HEK293 (cell line): ENCODE measurements around the gene PTPRG.

Source experiments
- BCL11B ChIP-seq: fragments of 450-650 bp; formaldehyde crosslinking; IDR thresholded peaks from 2 replicates; pipeline ENCODE4 v1.5.1; 2016; ENCODE audit warnings: low read depth, missing biosample characterization, missing genetic modification characterization
- CTCF ChIP-seq: fragments of 450-650 bp; formaldehyde crosslinking; IDR thresholded peaks from 2 replicates; pipeline ENCODE4 v1.5.1; 2016; ENCODE audit warnings: missing biosample characterization, missing genetic modification characterization
- GLI2 ChIP-seq: fragments of 450-650 bp; formaldehyde crosslinking; IDR thresholded peaks from 2 replicates; pipeline ENCODE4; 2017; ENCODE audit warnings: missing biosample characterization, missing genetic modification characterization, low read depth, borderline replicate concordance
- TCF7L2 ChIP-seq: IDR thresholded peaks from 2 replicates; pipeline ENCODE4 v1.6.1; 2011; ENCODE audit warnings: low read depth, mild to moderate bottlenecking, inconsistent platforms, low read length, moderate library complexity, borderline replicate concordance
- TSHZ1 ChIP-seq: fragments of 450-650 bp; formaldehyde crosslinking; IDR thresholded peaks from 2 replicates; pipeline ENCODE4 v1.5.1; 2016; ENCODE audit warnings: missing biosample characterization, missing genetic modification characterization, borderline replicate concordance
- ZNF132 ChIP-seq: fragments of 450-650 bp; formaldehyde crosslinking; IDR thresholded peaks from 2 replicates; pipeline ENCODE4 v1.5.1; 2017; ENCODE audit warnings: missing biosample characterization, missing genetic modification characterization, borderline replicate concordance
- ZNF302 ChIP-seq: fragments of 450-650 bp; formaldehyde crosslinking; IDR thresholded peaks from 2 replicates; pipeline ENCODE4 v1.5.1; 2016; ENCODE audit warnings: missing biosample characterization, missing genetic modification characterization, low read depth
- ZNF341 ChIP-seq: fragments of 450-650 bp; formaldehyde crosslinking; IDR thresholded peaks from 2 replicates; pipeline ENCODE4; 2016; ENCODE audit warnings: low read depth, missing biosample characterization, missing genetic modification characterization
- ZNF366 ChIP-seq: fragments of 450-650 bp; formaldehyde crosslinking; conservative IDR thresholded peaks from 2 replicates; pipeline ENCODE4 v1.5.1; 2016; ENCODE audit warnings: missing biosample characterization, missing genetic modification characterization
- ZNF623 ChIP-seq: fragments of 450-650 bp; formaldehyde crosslinking; IDR thresholded peaks from 2 replicates; pipeline ENCODE4 v1.5.1; 2016; ENCODE audit warnings: missing biosample characterization, missing genetic modification characterization
- TF ChIP-seq, protein P1 (sequence below): fragments of 450-650 bp; formaldehyde crosslinking; IDR thresholded peaks from 2 replicates; pipeline ENCODE4 v1.5.1; 2016; ENCODE audit warnings: missing biosample characterization, missing genetic modification characterization

GRCh38 chr3:62197350-62198012 is 636.1 kb downstream of the PTPRG start:
- TF ChIP-seq ZNF341 (tag by site-specific recombination) (no peak), CTCF (tag by site-specific recombination) (no peak), TCF7L2 (no peak), ZNF366 (no peak), ZNF302 (tag by site-specific recombination) (no peak), ZNF623 (tag by site-specific recombination) (no peak), ZNF132 (tag by site-specific recombination) (no peak), TSHZ1 (tag by site-specific recombination) (no peak), GLI2 (tag by site-specific recombination) (no peak), BCL11B (tag by site-specific recombination) (no peak)
- TF ChIP-seq, protein P1, sequence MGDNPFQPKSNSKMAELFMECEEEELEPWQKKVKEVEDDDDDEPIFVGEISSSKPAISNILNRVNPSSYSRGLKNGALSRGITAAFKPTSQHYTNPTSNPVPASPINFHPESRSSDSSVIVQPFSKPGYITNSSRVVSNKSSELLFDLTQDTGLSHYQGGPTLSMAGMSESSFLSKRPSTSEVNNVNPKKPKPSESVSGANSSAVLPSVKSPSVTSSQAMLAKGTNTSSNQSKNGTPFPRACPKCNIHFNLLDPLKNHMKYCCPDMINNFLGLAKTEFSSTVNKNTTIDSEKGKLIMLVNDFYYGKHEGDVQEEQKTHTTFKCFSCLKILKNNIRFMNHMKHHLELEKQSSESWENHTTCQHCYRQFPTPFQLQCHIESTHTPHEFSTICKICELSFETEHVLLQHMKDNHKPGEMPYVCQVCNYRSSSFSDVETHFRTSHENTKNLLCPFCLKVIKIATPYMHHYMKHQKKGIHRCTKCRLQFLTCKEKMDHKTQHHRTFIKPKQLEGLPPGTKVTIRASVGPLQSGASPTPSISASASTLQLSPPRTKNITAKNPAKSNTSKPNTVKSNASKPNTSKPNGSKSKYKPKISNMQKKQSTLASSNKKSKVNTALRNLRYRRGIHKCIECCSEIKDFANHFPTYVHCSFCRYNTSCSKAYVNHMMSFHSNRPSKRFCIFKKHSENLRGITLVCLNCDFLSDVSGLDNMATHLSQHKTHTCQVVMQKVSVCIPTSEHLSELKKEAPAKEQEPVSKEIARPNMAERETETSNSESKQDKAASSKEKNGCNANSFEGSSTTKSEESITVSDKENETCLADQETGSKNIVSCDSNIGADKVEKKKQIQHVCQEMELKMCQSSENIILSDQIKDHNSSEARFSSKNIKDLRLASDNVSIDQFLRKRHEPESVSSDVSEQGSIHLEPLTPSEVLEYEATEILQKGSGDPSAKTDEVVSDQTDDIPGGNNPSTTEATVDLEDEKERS = no peak
